Body of pancreas (tissue), 2 donors: Measurements from ENCODE around the gene SLC26A5. TPM values are rescaled to one million over a fixed set of nuclear protein-coding genes. Genes with fewer than 3 reads are reported as not detected.

Experiments
- small RNA-seq: library from RNA; depleted of rRNA; stranded (forward); fragments of <200 nt; gene quantifications from one replicate; pipeline ENCODE3, GENCODE V24; 2016
- total RNA-seq, 2 donors: library from RNA; depleted of rRNA; stranded (reverse); fragments of >200 nt; gene quantifications; one replicate each; pipeline ENCODE4 v1.1.0, GENCODE V29; 2016

SLC26A5 gene
- total RNA-seq, 2 donors from 2014 or later = not detected

Small RNA genes lying within 50 kb of the gene (small RNA-seq; reads per million reads assigned to genes)
- gene RF00019 (not detected), gene RPS29P16 (not detected)

Other genes starting within 250 kb of the SLC26A5 start
- 10 to 100 TPM; 30.1 to 38.6 TPM for gene PMPCB, start 148.8 kb downstream of the SLC26A5 start, total RNA-seq
- gene DNAJC2, start 101.4 kb downstream of the SLC26A5 start, total RNA-seq = 10 to 100 TPM; 14.3 to 24.1 TPM
- 10 to 100 TPM; 27.0 to 40.5 TPM for gene PSMC2, start 98.6 kb downstream of the SLC26A5 start, total RNA-seq